ENCODE results near the gene CALCOCO2.
A peak's percentile ranks its signal among the peaks of the same experiment; 100 is the strongest.

The CALCOCO2 gene

DNA sequence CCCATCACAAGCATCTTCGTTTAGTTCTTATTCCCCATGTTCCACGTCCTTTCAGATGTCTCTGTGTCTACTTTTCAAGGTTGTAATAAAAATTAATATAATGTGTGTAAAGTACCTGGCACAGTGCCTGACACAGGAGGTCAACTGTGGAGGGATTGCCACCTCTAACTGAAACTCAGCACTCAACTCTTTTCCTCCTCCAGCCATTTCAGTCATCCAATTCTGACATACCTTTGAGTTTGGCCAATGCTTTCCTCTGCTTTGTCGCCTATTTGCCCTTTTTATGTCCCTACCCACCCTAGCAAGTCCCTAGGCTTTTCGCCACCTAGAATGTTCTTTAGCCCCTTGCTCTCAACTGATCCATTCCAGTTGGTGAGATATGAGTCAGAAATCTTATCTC lies 78.9 kb downstream of the CALCOCO2 start:
- TF ChIP-seq CTCF (conservative IDR thresholded peaks at IDR 0.05; ENCODE audit: low read length): no peak
- no peak for TF ChIP-seq EZH2phosphoT487 (IDR thresholded peaks at IDR 0.05; ENCODE audit: borderline replicate concordance)
- Histone ChIP-seq H3K79me2 (ENCODE audit: insufficient read depth, low read length) (peaks cover 71% of the 10 kb centered on the region), H3F3A (ENCODE audit: low read depth) (no peaks in the 10 kb centered on the region), H3K27me3 (ENCODE audit: insufficient read depth, low read length, poor library complexity, severe bottlenecking) (no peaks in the 10 kb centered on the region), H3K4me2 (ENCODE audit: low read depth, low read length, poor library complexity, severe bottlenecking) (peak overlapping the region; percentile 98), H3K9me3 (ENCODE audit: insufficient read depth, low read depth, low read length) (no peaks in the 10 kb centered on the region), H2AFZ (ENCODE audit: low read length) (no peak overlapping the region), H3K9ac (ENCODE audit: low read depth, low read length, poor library complexity, severe bottlenecking) (peak overlapping the region; percentile 80), H4K20me1 (ENCODE audit: insufficient read depth, low read length, poor library complexity, severe bottlenecking) (peaks cover 56% of the 10 kb centered on the region), H3K36me3 (ENCODE audit: insufficient read depth, low read length) (peaks cover 28% of the 10 kb centered on the region; the same call in 1 of the 2 replicates), H3K4me3 (ENCODE audit: low read length, poor library complexity, severe bottlenecking) (peak overlapping the region; percentile 92), H3K9me2 (replicated peaks; ENCODE audit: low read depth, low read length) (no peaks in the 10 kb centered on the region), H3K4me1 (ENCODE audit: insufficient read depth, low read length, poor library complexity, severe bottlenecking) (peaks cover 52% of the 10 kb centered on the region)

GRCh38 chr17:48910370-48910769 lies 79.5 kb downstream of the CALCOCO2 start:
- peaks cover 31% of the 10 kb centered on the region; the same call in 1 of the 2 replicates for H3K36me3 ChIP-seq (ENCODE audit: insufficient read depth, low read length)
- no peaks in the 10 kb centered on the region for H3K27me3 ChIP-seq (ENCODE audit: insufficient read depth, low read length, poor library complexity, severe bottlenecking)
- no peaks in the 10 kb centered on the region for H3K9me2 ChIP-seq (replicated peaks; ENCODE audit: low read depth, low read length)
- peaks cover 77% of the 10 kb centered on the region for H3K79me2 ChIP-seq (ENCODE audit: insufficient read depth, low read length)
- H3K9me3 ChIP-seq (ENCODE audit: insufficient read depth, low read depth, low read length): no peaks in the 10 kb centered on the region
- H3K4me3 ChIP-seq (ENCODE audit: low read length, poor library complexity, severe bottlenecking): peak overlapping the region; percentile 92
- TF ChIP-seq CTCF (conservative IDR thresholded peaks at IDR 0.05; ENCODE audit: low read length) (no peak), EZH2phosphoT487 (IDR thresholded peaks at IDR 0.05; ENCODE audit: borderline replicate concordance) (no peak)
- peaks cover 52% of the 10 kb centered on the region for H3K4me1 ChIP-seq (ENCODE audit: insufficient read depth, low read length, poor library complexity, severe bottlenecking)
- H3K9ac ChIP-seq (ENCODE audit: low read depth, low read length, poor library complexity, severe bottlenecking): peak overlapping the region; percentile 80
- H4K20me1 ChIP-seq (ENCODE audit: insufficient read depth, low read length, poor library complexity, severe bottlenecking): peaks cover 62% of the 10 kb centered on the region
- no peaks in the 10 kb centered on the region for H3F3A ChIP-seq (ENCODE audit: low read depth)
- no peak overlapping the region for H2AFZ ChIP-seq (ENCODE audit: low read length)
- H3K4me2 ChIP-seq (ENCODE audit: low read depth, low read length, poor library complexity, severe bottlenecking): peak overlapping the region; percentile 98

GRCh38 chr17:48912476-48912875 lies 81.6 kb downstream of the CALCOCO2 start:
- H3K9me3 ChIP-seq (ENCODE audit: insufficient read depth, low read depth, low read length): no peaks in the 10 kb centered on the region
- peaks cover 70% of the 10 kb centered on the region for H4K20me1 ChIP-seq (ENCODE audit: insufficient read depth, low read length, poor library complexity, severe bottlenecking)
- no peaks in the 10 kb centered on the region for H3K9me2 ChIP-seq (replicated peaks; ENCODE audit: low read depth, low read length)
- H3K4me3 ChIP-seq (ENCODE audit: low read length, poor library complexity, severe bottlenecking): peak overlapping the region; percentile 92
- H3F3A ChIP-seq (ENCODE audit: low read depth): no peaks in the 10 kb centered on the region
- H3K4me2 ChIP-seq (ENCODE audit: low read depth, low read length, poor library complexity, severe bottlenecking): peak overlapping the region; percentile 98
- no peak overlapping the region for H2AFZ ChIP-seq (ENCODE audit: low read length)
- no peak overlapping the region for H3K9ac ChIP-seq (ENCODE audit: low read depth, low read length, poor library complexity, severe bottlenecking)
- TF ChIP-seq CTCF (conservative IDR thresholded peaks at IDR 0.05; ENCODE audit: low read length) (no peak), EZH2phosphoT487 (IDR thresholded peaks at IDR 0.05; ENCODE audit: borderline replicate concordance) (no peak)
- H3K36me3 ChIP-seq (ENCODE audit: insufficient read depth, low read length): peaks cover 45% of the 10 kb centered on the region; the same call in 1 of the 2 replicates
- H3K4me1 ChIP-seq (ENCODE audit: insufficient read depth, low read length, poor library complexity, severe bottlenecking): peaks cover 52% of the 10 kb centered on the region
- H3K79me2 ChIP-seq (ENCODE audit: insufficient read depth, low read length): peaks cover 83% of the 10 kb centered on the region
- H3K27me3 ChIP-seq (ENCODE audit: insufficient read depth, low read length, poor library complexity, severe bottlenecking): no peaks in the 10 kb centered on the region
